GM12872 (cell line): ENCODE measurements around the gene TAB2.

Source experiments
- CTCF ChIP-seq: IDR thresholded peaks from 3 replicates; pipeline ENCODE4 v1.5.1; 2011; ENCODE audit warnings: low read depth, mild to moderate bottlenecking, low read length, moderate library complexity; ENCODE audit not compliant: insufficient read depth

The TAB2 gene

GRCh38 chr6:149363154-149363553 is 45.6 kb downstream of the TAB2 start:
- no peak for TF ChIP-seq CTCF

DNA sequence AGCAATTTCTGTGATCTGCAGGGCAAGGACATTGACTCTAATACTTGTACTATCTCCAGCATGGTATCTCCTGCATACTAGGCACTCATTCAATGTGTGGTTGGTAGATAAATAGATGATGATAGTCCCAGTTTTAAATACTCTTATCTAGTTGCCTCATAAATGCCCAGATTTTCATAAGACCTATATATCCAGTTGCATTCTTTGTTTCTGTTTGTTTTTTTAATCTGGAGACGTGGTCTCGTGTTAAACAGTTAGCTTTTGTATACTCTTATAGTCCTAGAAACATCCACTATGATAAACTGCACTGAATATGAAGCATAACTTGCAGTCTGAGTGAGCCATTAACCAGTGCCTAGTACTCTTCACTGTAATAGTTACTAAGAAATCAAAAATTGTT is 47.0 kb downstream of the TAB2 start:
- no peak for TF ChIP-seq CTCF

- no peak for TF ChIP-seq CTCF
Measured at GRCh38 chr6:149365197-149365596, 47.7 kb downstream of the TAB2 start.

GRCh38 chr6:149366267-149366921 is 48.9 kb downstream of the TAB2 start:
- no peak for TF ChIP-seq CTCF

DNA sequence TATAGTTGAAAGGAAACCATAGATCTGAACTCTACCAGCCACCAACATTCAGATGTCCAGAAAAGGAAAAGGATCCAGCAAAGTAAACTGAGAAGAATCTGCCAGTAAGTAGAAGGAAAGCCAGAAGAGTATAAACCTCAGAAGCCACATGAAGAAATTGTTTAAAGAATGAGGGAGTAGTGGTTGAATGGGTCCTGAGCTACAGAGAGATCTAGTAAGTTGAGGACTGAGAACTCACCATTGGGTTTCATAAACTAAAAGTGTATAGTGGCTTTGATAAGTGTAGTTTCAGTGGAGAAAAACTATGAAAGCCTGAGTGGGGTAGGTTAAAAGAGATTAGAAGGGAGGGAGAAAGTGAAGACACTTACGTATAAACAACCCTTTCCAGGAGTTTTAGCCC is 50.6 kb downstream of the TAB2 start:
- no peak for TF ChIP-seq CTCF

GRCh38 chr6:149371154-149371553 is 53.6 kb downstream of the TAB2 start:
- TF ChIP-seq CTCF: no peak

DNA sequence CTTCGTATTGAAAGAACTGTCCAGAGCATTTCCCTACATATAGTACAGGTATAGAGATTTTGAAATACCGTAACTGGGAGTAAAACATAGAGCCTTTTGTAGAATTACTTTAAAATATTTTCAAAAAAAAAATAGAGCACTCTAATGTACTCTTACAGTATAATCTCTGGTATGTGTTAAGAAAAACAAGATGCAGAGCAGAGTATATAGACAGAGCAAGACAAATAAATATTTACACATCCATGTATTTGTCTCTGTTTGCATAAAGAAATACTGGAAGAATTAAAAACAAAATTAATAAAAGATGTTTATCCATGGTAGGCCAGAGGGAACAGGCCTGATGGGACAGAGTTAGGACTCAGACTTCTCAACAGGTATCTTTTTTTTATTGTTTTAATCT is 54.5 kb downstream of the TAB2 start:
- TF ChIP-seq CTCF: no peak
